Hepatocyte (in vitro differentiated cells): ENCODE results near the gene ITM2B.

ENCODE experiments used
- CTCF ChIP-seq: fragments of 200-600 bp; sonication (generic); IDR thresholded peaks from 2 replicates; pipeline ENCODE4 v1.5.1; 2016; ENCODE audit warnings: antibody characterized with exemption, mild to moderate bottlenecking; ENCODE audit not compliant: poor library complexity
- EZH2 ChIP-seq: fragments of 200-600 bp; sonication (generic); IDR thresholded peaks from 2 replicates; pipeline ENCODE4 v1.6.1; 2016; ENCODE audit warnings: antibody characterized with exemption, mild to moderate bottlenecking, borderline replicate concordance
- EZH2phosphoT487 ChIP-seq: fragments of 200-600 bp; sonication (generic); IDR thresholded peaks from one replicate; pipeline ENCODE4 v1.6.1; 2018; ENCODE audit warnings: antibody characterized with exemption, mild to moderate bottlenecking, low read depth, moderate library complexity; ENCODE audit not compliant: unreplicated experiment, severe bottlenecking

DNA sequence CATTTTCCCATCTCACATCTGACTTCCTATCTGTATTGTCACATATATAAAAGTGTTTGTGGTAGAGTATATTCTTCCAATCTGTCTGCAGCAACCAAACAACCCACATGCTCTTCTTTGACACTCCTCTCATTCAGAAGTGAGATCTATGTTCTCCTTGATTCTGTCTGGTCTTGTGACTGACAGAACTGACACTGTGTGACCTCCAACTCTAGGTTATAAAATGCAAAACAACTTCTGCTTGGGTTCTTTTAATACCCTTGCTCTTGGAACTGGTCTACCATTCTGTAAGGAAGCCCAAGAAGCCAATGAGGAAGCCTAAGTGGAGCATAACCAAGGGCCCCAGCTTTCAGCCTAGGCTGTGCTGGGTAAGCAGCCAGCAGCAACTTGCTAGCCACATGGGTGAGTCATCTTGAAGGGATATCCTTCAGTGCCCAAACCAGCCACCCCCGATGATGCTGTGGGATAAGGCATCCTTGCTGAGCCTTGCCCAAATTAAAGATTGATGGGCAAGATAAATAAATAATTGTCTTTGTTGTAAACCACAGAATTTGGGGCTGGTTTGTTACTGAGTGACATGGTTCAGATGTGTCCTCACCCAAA is 18.4 kb upstream of the ITM2B start:
- TF ChIP-seq EZH2phosphoT487 (no peak), CTCF (no peak), EZH2 (no peak)
